ENCODE data around the gene UHRF2.

- TF ChIP-seq CTCF (IDR thresholded peaks at IDR 0.05) (no peak), POLR2A (IDR thresholded peaks at IDR 0.05) (no peak)
Measured at GRCh38 chr9:6413365-6414246, 607 bp downstream of the UHRF2 start.

Data from gastroesophageal sphincter (tissue), 3 donors.